HG03571 (cell line): Measurements from ENCODE around the gene CNGA1.
"Not testable (repeated sequence)": the region's sequence is repeated elsewhere in the genome, so short reads cannot be mapped to it uniquely, and the experiment has no call there.

Source experiments
- ATAC-seq: cut with Tn5 transposase; IDR thresholded peaks from one replicate; pipeline ENCODE4 v1.9.1; 2021; ENCODE audit not compliant: unreplicated experiment

CNGA1 gene

GRCh38 chr4:47972721-47973120 lies 43.8 kb downstream of the CNGA1 start:
- no peak for ATAC-seq

- ATAC-seq, result no peak
Measured at GRCh38 chr4:47972181-47972580, 44.3 kb downstream of the CNGA1 start.

- ATAC-seq, result no peak
Measured at GRCh38 chr4:47968847-47969246, 47.6 kb downstream of the CNGA1 start.

GRCh38 chr4:47954677-47955076 lies 61.8 kb downstream of the CNGA1 start:
- no peak for ATAC-seq

- no peak for ATAC-seq
Measured at GRCh38 chr4:47954245-47954644, 62.2 kb downstream of the CNGA1 start.

- no peak for ATAC-seq
Measured at GRCh38 chr4:47945930-47946726, 70.4 kb downstream of the CNGA1 start.

GRCh38 chr4:47942081-47942819 lies 74.2 kb downstream of the CNGA1 start:
- ATAC-seq, result no peak

- no peak for ATAC-seq
Measured at GRCh38 chr4:47939456-47939855, 77.0 kb downstream of the CNGA1 start.

- ATAC-seq, result no peak
Measured at GRCh38 chr4:47936336-47936735, 80.1 kb downstream of the CNGA1 start.

GRCh38 chr4:47933840-47934239 lies 82.6 kb downstream of the CNGA1 start:
- peak; percentile 48 for ATAC-seq

GRCh38 chr4:47930971-47931804 lies 85.3 kb downstream of the CNGA1 start:
- ATAC-seq, result no peak

GRCh38 chr4:47929682-47930201 lies 86.7 kb downstream of the CNGA1 start:
- no peak for ATAC-seq

- ATAC-seq, result no peak
Measured at GRCh38 chr4:47926667-47927258, 89.7 kb downstream of the CNGA1 start.

- not testable (repeated sequence) for ATAC-seq
Measured at GRCh38 chr4:47923261-47923608, 93.2 kb downstream of the CNGA1 start.

GRCh38 chr4:47922436-47923260 lies 93.8 kb downstream of the CNGA1 start:
- ATAC-seq, result not testable (repeated sequence)

GRCh38 chr4:47917163-47917562 lies 99.3 kb downstream of the CNGA1 start:
- not testable (repeated sequence) for ATAC-seq

- ATAC-seq, result no peak
Measured at GRCh38 chr4:47915378-47915777, 101.1 kb downstream of the CNGA1 start.

- peak; percentile 17 for ATAC-seq
Measured at GRCh38 chr4:47914926-47915237, 101.6 kb downstream of the CNGA1 start.

GRCh38 chr4:47914220-47914925 lies 102.1 kb downstream of the CNGA1 start, which contains the start of gene NFXL1:
TSS of gene NFXL1 (minus strand) at chr4:47914583. CDS start at chr4:47914203, 380 bp downstream.
- ATAC-seq, result peak; percentile 97
